ENCODE measurements around the gene ZNF423.

The ZNF423 gene

DNA sequence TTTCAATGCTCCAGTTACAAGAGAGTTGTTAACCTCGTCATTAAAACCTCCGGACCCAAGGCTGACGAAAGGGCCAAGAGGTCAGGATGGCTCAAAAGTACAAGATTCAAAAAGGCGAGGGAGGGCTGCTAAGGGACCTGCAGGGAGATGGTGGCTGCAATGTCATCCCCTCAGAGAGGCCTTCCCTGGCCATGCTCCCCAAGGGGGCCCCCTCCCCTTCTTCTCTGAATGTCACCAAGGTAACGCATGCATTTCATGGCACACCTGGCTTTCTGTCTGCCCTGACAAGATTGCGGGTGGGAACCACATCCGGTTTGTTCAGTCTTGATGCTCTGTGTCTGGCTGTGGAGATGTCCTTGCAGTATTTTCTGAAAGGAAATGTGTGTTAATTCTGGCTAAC is 392.4 kb downstream of the ZNF423 start:
- no peak for DNase-seq

- no peak for DNase-seq
Measured at GRCh38 chr16:49462989-49463371, 392.9 kb downstream of the ZNF423 start.

- no peak for DNase-seq
Measured at GRCh38 chr16:49462362-49462988, 393.4 kb downstream of the ZNF423 start.

DNA sequence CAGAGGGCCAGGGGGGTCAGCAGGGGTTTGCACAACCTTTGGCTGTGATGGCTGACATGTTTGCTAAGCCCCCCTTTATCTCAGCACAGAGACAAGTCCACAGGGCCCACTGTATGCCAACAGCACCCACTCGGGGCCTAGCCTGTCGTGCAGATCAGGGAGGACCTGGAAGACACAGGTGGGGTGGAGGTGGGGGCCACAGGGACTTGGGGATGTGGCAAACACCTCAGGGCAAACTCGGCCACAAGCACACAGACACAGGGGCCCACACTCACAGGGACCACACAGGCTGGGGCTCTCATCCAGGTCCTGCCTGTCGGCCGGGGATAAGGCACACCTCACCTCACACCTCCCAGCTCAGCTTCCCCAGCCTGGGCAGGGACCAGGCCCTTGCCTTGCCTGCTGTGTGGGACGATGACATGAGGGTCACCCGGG is 394.4 kb downstream of the ZNF423 start:
- no peak for DNase-seq

GRCh38 chr16:49460786-49461470 is 395.0 kb downstream of the ZNF423 start:
- DNase-seq, result no peak

- no peak for DNase-seq
Measured at GRCh38 chr16:49459953-49460735, 395.8 kb downstream of the ZNF423 start.

- no peak for DNase-seq
Measured at GRCh38 chr16:49458656-49459445, 397.1 kb downstream of the ZNF423 start.

GRCh38 chr16:49458243-49458642 is 397.7 kb downstream of the ZNF423 start:
- no peak for DNase-seq

- no peak for DNase-seq
Measured at GRCh38 chr16:49457196-49457595, 398.7 kb downstream of the ZNF423 start.

- no peak for DNase-seq
Measured at GRCh38 chr16:49456763-49457162, 399.1 kb downstream of the ZNF423 start.

DNA sequence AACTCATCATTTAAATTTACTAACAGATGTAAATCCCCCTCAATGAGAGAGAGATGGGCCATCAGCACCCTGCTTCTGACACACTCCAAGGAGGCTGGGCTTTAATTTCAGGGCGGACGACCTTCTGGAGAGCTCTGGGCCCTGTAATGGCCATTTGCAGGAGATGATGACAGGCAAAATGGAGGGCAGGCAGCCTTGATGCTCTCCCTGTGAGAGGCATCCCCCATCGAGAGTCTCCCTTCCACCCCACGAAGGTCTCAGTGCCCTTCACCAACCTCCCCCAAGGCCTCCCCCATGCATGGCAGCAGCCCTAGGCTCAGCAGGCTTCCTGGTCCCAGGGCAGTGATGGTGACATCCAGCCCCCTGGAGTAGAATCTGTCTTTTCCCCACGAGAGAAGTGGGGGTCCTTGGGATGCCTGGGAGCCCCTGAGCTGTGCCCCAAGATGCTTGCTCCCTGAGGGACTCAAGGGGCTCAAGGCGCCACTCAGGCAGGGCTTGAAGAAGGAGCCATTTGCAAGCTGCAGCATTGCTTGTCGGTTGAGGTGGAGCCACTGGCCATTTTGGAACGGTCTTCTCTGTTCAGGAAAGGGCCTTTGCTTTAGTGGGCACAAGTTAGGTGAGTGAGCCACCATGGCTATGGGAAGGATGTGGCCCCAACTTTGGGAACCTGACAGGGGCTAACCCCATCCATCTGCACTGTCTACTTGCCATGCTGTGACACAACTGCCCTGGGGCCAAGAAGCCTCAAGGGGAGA is 399.7 kb downstream of the ZNF423 start:
- no peak for DNase-seq

- no peak for DNase-seq
Measured at GRCh38 chr16:49455181-49455990, 400.5 kb downstream of the ZNF423 start.

- DNase-seq, result no peak
Measured at GRCh38 chr16:49454426-49455180, 401.3 kb downstream of the ZNF423 start.

- DNase-seq, result no peak
Measured at GRCh38 chr16:49453983-49454382, 401.9 kb downstream of the ZNF423 start.

- no peak for DNase-seq
Measured at GRCh38 chr16:49453021-49453420, 402.9 kb downstream of the ZNF423 start.

- no peak for DNase-seq
Measured at GRCh38 chr16:49452578-49452977, 403.3 kb downstream of the ZNF423 start.

DNA sequence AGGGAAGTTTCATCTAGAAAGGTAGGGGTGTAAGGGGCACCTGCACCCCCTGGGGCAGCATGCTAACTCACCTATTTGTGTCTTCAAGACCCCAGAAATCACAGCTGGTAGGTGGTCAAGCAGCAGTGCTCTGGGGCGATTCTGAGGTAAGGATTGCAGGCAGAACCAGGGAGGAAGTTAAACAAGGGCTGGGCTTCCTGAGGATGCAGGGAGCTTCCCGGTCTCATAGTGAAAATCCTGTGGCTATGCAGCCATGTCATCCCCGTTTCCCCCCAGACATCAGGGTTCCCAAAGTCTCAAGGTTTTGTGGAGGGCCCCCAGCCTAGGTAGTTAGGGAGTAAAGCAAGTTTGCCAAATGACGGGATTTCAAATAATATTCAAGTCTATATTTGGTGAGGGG is 403.8 kb downstream of the ZNF423 start:
- no peak for DNase-seq

- DNase-seq, result no peak
Measured at GRCh38 chr16:49446805-49447204, 409.1 kb downstream of the ZNF423 start.

DNA sequence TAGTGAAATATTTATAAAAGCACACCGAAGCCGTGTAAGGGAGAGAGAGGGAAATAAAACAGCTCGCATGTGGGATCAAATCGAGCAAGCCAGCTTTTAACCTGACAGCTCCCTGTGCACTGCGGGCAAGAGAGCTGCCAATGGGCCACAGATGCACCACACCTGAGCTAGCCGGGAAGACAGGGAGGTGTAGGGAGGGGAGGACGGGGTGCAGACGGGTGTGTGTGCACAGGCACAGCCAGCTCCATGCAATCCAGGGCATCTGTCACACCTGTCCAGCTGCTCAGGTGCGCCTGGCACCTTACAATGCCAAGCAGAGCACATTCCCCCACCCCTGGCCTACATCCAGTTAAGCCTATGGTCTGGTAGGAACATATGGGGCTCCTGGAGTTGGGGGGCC is 412.3 kb downstream of the ZNF423 start:
- no peak for DNase-seq

- DNase-seq, result no peak
Measured at GRCh38 chr16:49442805-49443204, 413.1 kb downstream of the ZNF423 start.

DNA sequence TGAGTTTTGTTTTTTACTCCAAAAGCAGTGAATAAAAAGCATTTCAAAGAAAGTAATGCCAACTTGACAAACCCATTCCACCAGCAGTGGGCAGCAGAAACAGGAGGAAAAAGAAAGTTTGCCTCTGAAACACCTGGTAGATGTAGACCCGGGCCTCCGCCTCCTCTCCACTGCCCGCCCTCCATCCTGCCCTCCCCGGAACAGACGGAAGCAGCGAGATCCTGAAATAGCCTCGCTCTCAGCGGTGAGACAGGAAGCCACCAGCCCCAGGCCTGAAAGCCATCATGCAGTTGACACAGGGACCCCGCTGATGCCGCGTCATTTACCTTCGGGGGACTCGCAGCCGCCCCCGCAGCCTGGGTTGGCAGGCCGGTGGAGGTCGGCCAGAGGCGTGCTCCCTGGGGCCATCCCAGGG is 414.5 kb downstream of the ZNF423 start:
- no peak for DNase-seq

Data from DMS79 (cell line).